ENCODE results near the gene MRPL18.

- TF ChIP-seq CTCF (IDR thresholded peaks at IDR 0.05; ENCODE audit: low read length) = no peak
- TF ChIP-seq EZH2 (IDR thresholded peaks at IDR 0.05; ENCODE audit: borderline replicate concordance, low read length) = no peak
Observed at GRCh38 chr6:159801935-159802334, 11.7 kb downstream of the MRPL18 start.
